Hair follicle dermal papilla cell (primary cell): ENCODE results near the gene DLG5. TPM values are rescaled to one million over a fixed set of nuclear protein-coding genes. Genes with fewer than 3 reads are reported as not detected.

Experiments
- small RNA-seq: library from RNA; depleted of rRNA; stranded (forward); fragments of <200 nt; gene quantifications from one replicate; pipeline ENCODE3, GENCODE V24; 2012
- total RNA-seq: library from RNA; depleted of rRNA; stranded (reverse); fragments of >200 nt; gene quantifications from 2 replicates; pipeline ENCODE4 v1.2.3, GENCODE V29; 2012

Gene DLG5, protein sequence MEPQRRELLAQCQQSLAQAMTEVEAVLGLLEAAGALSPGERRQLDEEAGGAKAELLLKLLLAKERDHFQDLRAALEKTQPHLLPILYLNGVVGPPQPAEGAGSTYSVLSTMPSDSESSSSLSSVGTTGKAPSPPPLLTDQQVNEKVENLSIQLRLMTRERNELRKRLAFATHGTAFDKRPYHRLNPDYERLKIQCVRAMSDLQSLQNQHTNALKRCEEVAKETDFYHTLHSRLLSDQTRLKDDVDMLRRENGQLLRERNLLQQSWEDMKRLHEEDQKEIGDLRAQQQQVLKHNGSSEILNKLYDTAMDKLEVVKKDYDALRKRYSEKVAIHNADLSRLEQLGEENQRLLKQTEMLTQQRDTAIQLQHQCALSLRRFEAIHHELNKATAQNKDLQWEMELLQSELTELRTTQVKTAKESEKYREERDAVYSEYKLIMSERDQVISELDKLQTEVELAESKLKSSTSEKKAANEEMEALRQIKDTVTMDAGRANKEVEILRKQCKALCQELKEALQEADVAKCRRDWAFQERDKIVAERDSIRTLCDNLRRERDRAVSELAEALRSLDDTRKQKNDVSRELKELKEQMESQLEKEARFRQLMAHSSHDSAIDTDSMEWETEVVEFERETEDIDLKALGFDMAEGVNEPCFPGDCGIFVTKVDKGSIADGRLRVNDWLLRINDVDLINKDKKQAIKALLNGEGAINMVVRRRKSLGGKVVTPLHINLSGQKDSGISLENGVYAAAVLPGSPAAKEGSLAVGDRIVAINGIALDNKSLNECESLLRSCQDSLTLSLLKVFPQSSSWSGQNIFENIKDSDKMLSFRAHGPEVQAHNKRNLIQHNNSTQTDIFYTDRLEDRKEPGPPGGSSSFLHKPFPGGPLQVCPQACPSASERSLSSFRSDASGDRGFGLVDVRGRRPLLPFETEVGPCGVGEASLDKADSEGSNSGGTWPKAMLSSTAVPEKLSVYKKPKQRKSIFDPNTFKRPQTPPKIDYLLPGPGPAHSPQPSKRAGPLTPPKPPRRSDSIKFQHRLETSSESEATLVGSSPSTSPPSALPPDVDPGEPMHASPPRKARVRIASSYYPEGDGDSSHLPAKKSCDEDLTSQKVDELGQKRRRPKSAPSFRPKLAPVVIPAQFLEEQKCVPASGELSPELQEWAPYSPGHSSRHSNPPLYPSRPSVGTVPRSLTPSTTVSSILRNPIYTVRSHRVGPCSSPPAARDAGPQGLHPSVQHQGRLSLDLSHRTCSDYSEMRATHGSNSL (N-terminal part only)
- total RNA-seq: 39.7 and 54.2 TPM in 2 replicates

DNA sequence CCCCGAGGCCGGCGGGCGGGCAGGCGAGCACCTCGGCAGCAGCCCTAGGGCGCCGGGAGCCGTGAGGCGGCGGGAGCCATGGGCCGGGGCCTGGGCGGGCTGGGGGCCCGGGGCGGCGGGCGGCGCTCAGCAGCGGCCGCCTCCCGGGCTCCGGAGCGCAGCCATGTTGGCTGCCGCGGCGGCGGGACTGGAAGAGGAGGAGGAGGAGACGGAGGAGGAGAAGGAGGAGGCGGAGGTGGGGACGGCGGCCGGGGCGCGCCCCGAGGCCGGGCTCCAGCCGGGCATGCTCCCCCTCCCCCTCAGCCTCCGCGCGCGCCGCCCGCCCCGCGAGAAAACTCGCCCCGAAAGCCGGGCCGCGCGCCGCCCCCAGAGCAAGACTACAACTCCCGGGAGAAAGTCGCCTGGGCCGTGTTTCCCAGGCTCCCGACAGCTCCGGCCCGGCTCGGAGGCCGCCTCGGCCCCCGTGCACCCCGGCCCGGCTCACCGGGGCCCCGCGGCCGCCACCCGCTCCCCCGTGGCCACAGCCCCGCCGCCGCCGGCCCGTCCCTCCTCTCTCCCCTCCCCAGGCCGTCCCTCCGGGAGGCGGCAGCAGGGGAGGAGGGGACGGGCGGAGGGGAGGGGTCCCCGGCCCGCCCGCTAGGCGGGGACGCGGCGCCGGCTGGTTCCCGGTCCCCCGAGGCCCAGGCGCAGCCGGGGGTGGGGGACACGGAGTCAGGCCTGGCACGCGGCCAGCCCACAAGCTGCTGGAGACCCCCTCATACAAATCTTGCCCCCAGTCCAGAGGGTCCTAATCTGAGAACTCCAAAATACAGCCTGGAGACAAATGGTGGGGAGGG is at the start of gene DLG5:
TSS of gene DLG5 (minus strand) at position 190 of the 836 bp plus-strand sequence. CDS start 235 bp downstream, outside the sequence.

Small RNA genes lying within 50 kb of the gene (small RNA-seq; reads per million reads assigned to genes)
- gene RF00017 (not detected), gene RN7SL284P (not detected), gene RNU6-1266P (not detected)

Other genes with a start within 250 kb of the DLG5 start
- 16.0 and 19.5 TPM in 2 replicates for gene POLR3A, start 102.8 kb upstream of the DLG5 start, total RNA-seq
- 814 and 927 TPM in 2 replicates for gene RPS24, start 107.1 kb upstream of the DLG5 start, total RNA-seq